Heart left ventricle (tissue), 16 donors: Measurements from ENCODE around the gene CEP44. TPM values are rescaled to one million over a fixed set of nuclear protein-coding genes. Genes with fewer than 3 reads are reported as not detected.

Source experiments
- ATAC-seq, 4 donors: fragments of 200-7000 bp; cut with Tn5 transposase; one replicate each; pipeline ENCODE4 v1.9.1; 2020 to 2022; ENCODE audit warnings: moderate library complexity in 4 of 4, mild to moderate bottlenecking in 3 of 4, moderate number of reproducible peaks in 1 of 4
- DNase-seq, 5 donors: peaks; one replicate each; pipeline ENCODE4 v3.0.0-alpha.2; 2020
- H3K27ac ChIP-seq, 12 donors: fragments of 200-600 bp; sonication (generic) in 4 of 12; one replicate each; pipeline versions ENCODE4 v1.5.0 to v1.8.0; 2016 to 2022; ENCODE audit warnings: mild to moderate bottlenecking in 2 of 12
- H3K27me3 ChIP-seq, 9 donors: fragments of 200-600 bp; sonication (generic) in 2 of 9; one replicate each; pipeline versions ENCODE4 v1.5.1 to v1.8.0; 2016 to 2022; ENCODE audit warnings: mild to moderate bottlenecking in 3 of 9
- H3K36me3 ChIP-seq, 9 donors: fragments of 200-600 bp; sonication (generic) in 2 of 9; one replicate each; pipeline versions ENCODE4 v1.5.0 to v1.8.0; 2018 to 2022; ENCODE audit warnings: mild to moderate bottlenecking in 2 of 9
- H3K4me1 ChIP-seq, 12 donors: fragments of 200-600 bp; sonication (generic) in 4 of 12; one replicate each; pipeline versions ENCODE4 v1.5.0 to v1.8.0; 2016 to 2022; ENCODE audit warnings: mild to moderate bottlenecking in 3 of 12
- H3K4me3 ChIP-seq, 12 donors: fragments of 200-600 bp; sonication (generic) in 4 of 12; one replicate each; pipeline versions ENCODE4 v1.5.0 to v1.8.0; 2017 to 2022; ENCODE audit warnings: mild to moderate bottlenecking in 9 of 12, moderate library complexity in 4 of 12
- H3K9me3 ChIP-seq, 12 donors: fragments of 200-600 bp; sonication (generic) in 4 of 12; one replicate each; pipeline versions ENCODE4 v1.5.0 to v1.8.0; 2016 to 2022; ENCODE audit warnings: mild to moderate bottlenecking in 1 of 12
- CTCF ChIP-seq, 12 donors: fragments of 200-600 bp; sonication (generic) in 4 of 12; IDR thresholded peaks; one replicate each; pipeline versions ENCODE4 v1.5.0 to v1.8.0; 2018 to 2022; ENCODE audit warnings: antibody characterized with exemption in 12 of 12, mild to moderate bottlenecking in 5 of 12
- POLR2A ChIP-seq, 2 donors: fragments of 450-650 bp; IDR thresholded peaks; one replicate each; pipeline ENCODE4 v1.6.1; 2017; ENCODE audit warnings: antibody characterized with exemption in 2 of 2, mild to moderate bottlenecking in 2 of 2, moderate library complexity in 2 of 2
- WGBS, 4 donors: extraction: QIAGEN DNeasy Blood & Tissue Kit in 2 of 4; methylation state at CpG; one replicate each; pipeline versions ENCODE4 v1.1.5 to v1.1.7; 2013 to 2018; 5-methylcytosine and 5-hydroxymethylcytosine counted together
- intact Hi-C, 10 donors: fragments of 100-400 bp; cut with DNase I; formaldehyde crosslinking; loops; one replicate each; pipeline versions ENCODE4 v1.11.1 to v1.14.2; 2022
- polyA plus RNA-seq, 2 donors: library from polyadenylated mRNA; stranded (reverse); fragments of 200-250 nt; gene quantifications; one replicate each; pipeline ENCODE4 v1.2.3, GENCODE V29; 2013
- total RNA-seq, 9 donors: library from RNA; depleted of rRNA in 2 of 9; stranded (reverse); fragments of >200 nt in 2 of 9; fragmentation: NEBNext Ultra II Directional in 3 of 9; extraction: Animal tissue kit (Norgen Biotek cat#: 25700) in 3 of 9; gene quantifications; one replicate each; pipeline versions ENCODE4 v1.1.0 to v1.2.4, GENCODE V29; 2016 to 2023
- donor health status: ischemic (EF 13 %, LVEDD 7.1; RV severe dilation, severe dysfunction).
- donor health status: healthy with polysubstance abuse.
- donor health status: DM: no; HTN: yes; CAD: no.
- donor health status: DM: no; HTN: no; CAD: no.
- donor health status: ischemic (EF 25% LVEDD 6.9; RV normal size, moderate dysfunction).
- donor health status: ischemic (EF 25% LVEDD 5.7; RV mildly dilated, moderate dysfunction).
- donor health status: healthy.
- donor health status: DM: yes; HTN: yes; CAD: no.
- donor health status: ischemic (EF 35%, LVEDD 5.7; RV mildly dilated, moderate dysfunction).
- donor health status: nonischemic (EF 11% LVEDD 7.7; RV severe dilation, severe dysfunction).
- donor health status: DM: yes; HTN: yes; CAD: no.
- donor health status: PGD.
- donor health status: ischemic (EF 29% LVEDD 5.4; RV normal size, mild dysfunction).
- donor health status: nonischemic (EF 23%, LVEDD 6.1; RV moderate dilation, normal function).

Gene CEP44
- total and polyA plus RNA-seq, 11 donors = 5.2 to 17.6 (median 9.6) TPM

- ATAC-seq = no peak
- TF ChIP-seq CTCF (IDR thresholded peaks at IDR 0.05) (no peak), POLR2A (IDR thresholded peaks at IDR 0.05) (no peak)
- DNase-seq = no peak
- Histone ChIP-seq H3K36me3 (peaks cover 0 to 69% (median 24%) of the 10 kb centered on the region in 9 donors), H3K27ac (no peak overlapping the region), H3K4me1 (no peaks in the 10 kb centered on the region), H3K27me3 (no peaks in the 10 kb centered on the region), H3K9me3 (no peaks in the 10 kb centered on the region), H3K4me3 (no peak overlapping the region)
- intact Hi-C loops = loop anchor here in 7 of 10 donors (5.0 to 10.0 kb wide), 4 partner anchors 92 to 812 kb away; no protein-coding TSS in a partner anchor
- WGBS, 4 donors = 61 to 80% (median 64%) methylated on average over 2 of the region's 2 CpGs
Observed at GRCh38 chr4:174316954-174317353, 33.2 kb downstream of the CEP44 start.

- TF ChIP-seq POLR2A (IDR thresholded peaks at IDR 0.05) (no peak), CTCF (IDR thresholded peaks at IDR 0.05) (no peak)
- no peak for DNase-seq
- Histone ChIP-seq H3K4me3 (no peak overlapping the region), H3K36me3 (peaks cover 0 to 63% (median 18%) of the 10 kb centered on the region in 9 donors), H3K4me1 (no peaks in the 10 kb centered on the region), H3K27ac (no peak overlapping the region), H3K9me3 (no peaks in the 10 kb centered on the region), H3K27me3 (no peaks in the 10 kb centered on the region)
- no peak for ATAC-seq
- intact Hi-C loops = loop anchor here in 7 of 10 donors (5.0 to 10.0 kb wide), 4 partner anchors 93 to 813 kb away; no protein-coding TSS in a partner anchor
Observed at GRCh38 chr4:174317531-174317930, 33.8 kb downstream of the CEP44 start.

- no peaks in the 10 kb centered on the region for H3K9me3 ChIP-seq
- intact Hi-C loops = loop anchor here in 7 of 10 donors (5.0 to 10.0 kb wide), 4 partner anchors 94 to 814 kb away; no protein-coding TSS in a partner anchor
Observed at GRCh38 chr4:174318829-174319764, 35.4 kb downstream of the CEP44 start.

More at GRCh38 chr4:174318829-174319764, 35.4 kb downstream of the CEP44 start:
- Histone ChIP-seq H3K4me3 (no peak overlapping the region), H3K4me1 (no peaks in the 10 kb centered on the region), H3K36me3 (peaks cover 0 to 48% (median 17%) of the 10 kb centered on the region in 9 donors), H3K27me3 (no peaks in the 10 kb centered on the region), H3K27ac (no peak overlapping the region)
- DNase-seq (no peak), ATAC-seq (no peak)
- TF ChIP-seq CTCF (IDR thresholded peaks at IDR 0.05) (peak; percentile 61 to 79 (median 68)), POLR2A (IDR thresholded peaks at IDR 0.05) (no peak)
- 73 to 81% (median 75%) methylated on average over 8 of the region's 8 CpGs for WGBS, 4 donors
